K562 (cell line): Measurements from ENCODE around the gene ABCD3. TPM values are rescaled to one million over a fixed set of nuclear protein-coding genes. Genes with fewer than 3 reads are reported as not detected.

Source experiments
- ATAC-seq: fragments of 200-7000 bp; cut with Tn5 transposase; 3 replicates; pipeline ENCODE4 v1.9.1; 2020; ENCODE audit warnings: moderate library complexity
- BruUV-seq: library from RNA; stranded (reverse); fragments of 400-500 nt; replicated peaks from 2 replicates; lab custom pipeline; 2021; lab: Mats Ljungman, UMichigan
- CTCF ChIA-PET: fragments of 300-600 bp; formaldehyde crosslinking; extraction: SDS; loops from one replicate; lab custom pipeline; 2021; ENCODE audit warnings: low intra/inter-chr PET ratio; lab: Yijun Ruan, JAX
- POLR2A ChIA-PET: fragments of 300-600, 350-650 bp; sonication (Branson Sonifier 250); formaldehyde crosslinking; extraction: SDS; loops from one replicate; lab custom pipeline; 2021; ENCODE audit warnings: antibody characterized with exemption, inconsistent platforms; lab: Yijun Ruan, JAX
- DNase-seq, 4 experiments: peaks; one replicate each; pipeline versions ENCODE4 v3.0.0 to v3.0.0-alpha.2; 2011 to 2018; ENCODE audit warnings: low spot score in 3 of 4, mixed read lengths in 3 of 4; ENCODE audit errors: extremely low read depth in 1 of 4
- FAIRE-seq: peaks from 2 replicates; lab custom pipeline; 2011; peaks lifted over from hg19 to GRCh38; lab: Jason Lieb, UNC
- H2AFZ ChIP-seq: 2 replicates; pipeline ENCODE4 v1.6.0; 2011; ENCODE audit warnings: low read depth, low read length, control low read depth, inconsistent platforms
- H3K27ac ChIP-seq: fragments of 200-600 bp; 3 replicates; pipeline ENCODE4 v1.8.0; 2011; ENCODE audit warnings: low read depth, mild to moderate bottlenecking, control low read depth, inconsistent platforms, low read length, moderate library complexity, mixed read lengths; ENCODE audit errors: extremely low read depth
- H3K27me3 ChIP-seq, 2 experiments: fragments of 300-600 bp in 1 of 2; 2 replicates in 1 of 2; 3 replicates in 1 of 2; pipeline versions ENCODE4 v1.6.0 to v1.8.0; 2011; ENCODE audit warnings: inconsistent platforms in 2 of 2, low read length in 2 of 2, mild to moderate bottlenecking in 1 of 2, mixed read lengths in 1 of 2, moderate library complexity in 1 of 2; ENCODE audit not compliant: control insufficient read depth in 2 of 2, insufficient read depth in 2 of 2
- H3K36me3 ChIP-seq: fragments of 300-600 bp; 3 replicates; pipeline ENCODE4 v1.8.0; 2011; ENCODE audit warnings: mild to moderate bottlenecking, low read length, inconsistent platforms; ENCODE audit not compliant: control insufficient read depth, insufficient read depth
- H3K4me1 ChIP-seq, 2 experiments: fragments of 200-600 bp in 1 of 2; replicated peaks in 1 of 2; 2 replicates in 1 of 2; 3 replicates in 1 of 2; pipeline versions ENCODE4 v1.5.1 to v1.8.0; 2011; ENCODE audit warnings: inconsistent platforms in 2 of 2, low read length in 2 of 2, mild to moderate bottlenecking in 1 of 2, mixed read lengths in 1 of 2, moderate library complexity in 1 of 2; ENCODE audit not compliant: control insufficient read depth in 2 of 2, insufficient read depth in 2 of 2
- H3K4me2 ChIP-seq: 2 replicates; pipeline ENCODE4 v1.6.1; 2011; ENCODE audit warnings: low read length, control low read depth, inconsistent platforms, mixed read lengths; ENCODE audit not compliant: insufficient read depth
- H3K4me3 ChIP-seq: fragments of 200-600 bp; sonication (generic), shearing (Covaris generic); 2 replicates; pipeline ENCODE4 v1.5.1; 2016; ENCODE audit warnings: control low read depth, inconsistent platforms
- H3K79me2 ChIP-seq: fragments of 200-600 bp; 3 replicates; pipeline ENCODE4 v1.8.0; 2011; ENCODE audit warnings: low read length, inconsistent platforms; ENCODE audit not compliant: control insufficient read depth, insufficient read depth
- H3K9ac ChIP-seq, 2 experiments: 2 replicates each; pipeline versions ENCODE4 v1.6.0 to v1.6.1; 2011; ENCODE audit warnings: low read depth in 2 of 2, low read length in 2 of 2, control low read depth in 1 of 2, inconsistent platforms in 1 of 2, mild to moderate bottlenecking in 1 of 2, mixed read lengths in 1 of 2; ENCODE audit not compliant: insufficient read depth in 1 of 2
- H3K9me1 ChIP-seq: one replicate; pipeline ENCODE4 v1.6.0; 2011; ENCODE audit warnings: inconsistent platforms, mild to moderate bottlenecking, low read length, moderate library complexity; ENCODE audit not compliant: control insufficient read depth, insufficient read depth
- H3K9me3 ChIP-seq: replicated peaks from 2 replicates; pipeline ENCODE4 v1.5.1; 2011; ENCODE audit warnings: low read depth, low read length, inconsistent platforms; ENCODE audit not compliant: control insufficient read depth, insufficient read depth
- H4K20me1 ChIP-seq: replicated peaks from 2 replicates; pipeline ENCODE4 v1.6.1; 2011; ENCODE audit warnings: low read length, inconsistent platforms, mixed read lengths; ENCODE audit not compliant: control insufficient read depth, insufficient read depth
- ERF ChIP-seq: fragments of 450-650 bp; formaldehyde crosslinking; IDR thresholded peaks from 2 replicates; pipeline ENCODE4 v1.4.0; 2020; ENCODE audit warnings: mild to moderate bottlenecking, mixed read lengths
- ESRRA ChIP-seq: fragments of 450-650 bp; IDR thresholded peaks from 2 replicates; pipeline ENCODE4 v1.6.1; 2014; ENCODE audit warnings: low read depth, mild to moderate bottlenecking, moderate library complexity, borderline replicate concordance
- ETV1 ChIP-seq: fragments of 450-650 bp; conservative IDR thresholded peaks from 2 replicates; pipeline ENCODE4 v1.6.1; 2016; ENCODE audit warnings: missing genetic modification characterization, control low read depth, low read depth, missing compliant biosample characterization
- HINFP ChIP-seq: fragments of 450-650 bp; conservative IDR thresholded peaks from 2 replicates; pipeline ENCODE4 v1.6.1; 2016; ENCODE audit warnings: missing genetic modification characterization, low read depth, mild to moderate bottlenecking, control low read depth, missing compliant biosample characterization
- ID3 ChIP-seq, 2 experiments: fragments of 250-450 bp in 1 of 2; fragments of 450-650 bp in 1 of 2; sonication (Bioruptor Pico) in 1 of 2; IDR thresholded peaks; 2 replicates each; pipeline versions ENCODE4 v1.6.1 to v1.8.0; 2016 to 2021; ENCODE audit warnings: mild to moderate bottlenecking in 2 of 2, moderate library complexity in 2 of 2, missing compliant biosample characterization in 1 of 2, missing genetic modification characterization in 1 of 2
- KAT2B ChIP-seq: IDR thresholded peaks from one replicate; pipeline ENCODE4 v1.6.1; 2012; ENCODE audit warnings: low read depth, mild to moderate bottlenecking, control low read depth, inconsistent platforms, low read length, moderate library complexity
- MIER1 ChIP-seq: fragments of 450-650 bp; IDR thresholded peaks from 2 replicates; pipeline ENCODE4 v1.6.1; 2016; ENCODE audit warnings: antibody characterized with exemption, mild to moderate bottlenecking, low read depth
- NBN ChIP-seq: fragments of 450-650 bp; IDR thresholded peaks from 2 replicates; pipeline ENCODE4 v1.6.1; 2016; ENCODE audit warnings: low read depth, mild to moderate bottlenecking
- NR1H2 ChIP-seq: sonication (generic); formaldehyde crosslinking; IDR thresholded peaks from 2 replicates; pipeline ENCODE4 v1.4.0; 2020; ENCODE audit warnings: mild to moderate bottlenecking, missing genetic modification reagents
- RNF2 ChIP-seq: sonication (generic); IDR thresholded peaks from 2 replicates; pipeline ENCODE4 v1.6.1; 2016
- SREBF2 ChIP-seq: sonication (generic); formaldehyde crosslinking; IDR thresholded peaks from 2 replicates; pipeline ENCODE4 v1.4.0; 2020; ENCODE audit warnings: mild to moderate bottlenecking, missing genetic modification reagents
- ZKSCAN1 ChIP-seq: fragments of 150-350 bp; IDR thresholded peaks from 2 replicates; pipeline ENCODE4 v1.6.1; 2016; ENCODE audit warnings: low read depth, low read length
- ZNF239 ChIP-seq: fragments of 250-450 bp; sonication (Bioruptor Pico); IDR thresholded peaks from 2 replicates; pipeline ENCODE4 v1.4.0; 2020; ENCODE audit warnings: mild to moderate bottlenecking
- ZNF24 ChIP-seq: fragments of 450-650 bp; IDR thresholded peaks from 2 replicates; pipeline ENCODE4 v1.6.1; 2016
- WGBS: fragments of 100-300 bp; shearing (Covaris generic); methylation state at CpG from one replicate; pipeline ENCODE4 v1.1.6; 2016; ENCODE audit warnings: low coverage, mixed read lengths; ENCODE audit not compliant: insufficient coverage; ENCODE audit errors: missing lambda C conversion rate; 5-methylcytosine and 5-hydroxymethylcytosine counted together
- in situ Hi-C: fragments of 300-500 bp; cut with MboI; formaldehyde crosslinking; loops from 4 replicates; pipeline ENCODE4 v1.15.0; 2018; ENCODE audit warnings: inconsistent platforms, mixed read lengths
- intact Hi-C: fragments of 100-400 bp; cut with micrococcal nuclease; formaldehyde crosslinking; loops from 2 replicates; pipeline ENCODE4 v1.14.2; 2022
- polyA plus RNA-seq, 8 experiments: library from polyadenylated mRNA; depleted of rRNA in 4 of 8; stranded (reverse) in 5 of 8; unstranded in 3 of 8; fragments of >200 nt; fragmentation: Nextera tagmentation in 2 of 8; fragmentation: Illumina TruSeq in 1 of 8; extraction: Ambion mirVana in 2 of 8; extraction: Trizol in 1 of 8; gene quantifications; 2 replicates each; pipeline versions ENCODE4 v1.2.1 to v1.2.3, GENCODE V29; 2011 to 2014; ENCODE audit warnings: inconsistent platforms in 1 of 8, missing spikeins in 1 of 8
- total RNA-seq, 7 experiments: library from RNA; depleted of rRNA in 6 of 7; stranded (reverse); fragments of >200 nt in 6 of 7; fragmentation: Illumina TruSeq in 2 of 7; extraction: Trizol in 2 of 7; gene quantifications; 2 replicates each; pipeline versions ENCODE4 v1.2.1 to v1.2.3, GENCODE V29; 2011 to 2021; ENCODE audit warnings: low replicate concordance in 1 of 7

The ABCD3 gene
- total and polyA plus RNA-seq, 9 of the 15 experiments (the other 6 are each of a cell fraction or from before 2014, with no cell fraction given) = 11.0 to 30.7 (median 15.5) TPM

- 22% methylated on average over 2 of the region's 2 CpGs for WGBS
- CTCF ChIA-PET = no interaction called here
- intact Hi-C loops = no loop called here
Measured at GRCh38 chr1:94413311-94413710, 4.9 kb upstream of the ABCD3 start.

More at GRCh38 chr1:94413311-94413710, 4.9 kb upstream of the ABCD3 start:
- ATAC-seq (no peak), DNase-seq (no peak), FAIRE-seq (no peak)
- no peaks in the 10 kb centered on the region for H3K79me2 ChIP-seq
- H3K27me3 ChIP-seq = peaks cover 0 to 2% of the 10 kb centered on the region in 2 experiments; a peak in 1 of 5 replicates
- H3K4me3 ChIP-seq = no peak overlapping the region
- H4K20me1 ChIP-seq = no peaks in the 10 kb centered on the region
- in situ Hi-C loops = no loop called here
- TF ChIP-seq SREBF2 (CRISPR knock-in tag) (no peak), MIER1 (no peak), ZKSCAN1 (no peak), NR1H2 (CRISPR knock-in tag) (no peak), RNF2 (no peak), HINFP (tag) (no peak), ZNF239 (no peak), ERF (CRISPR knock-in tag) (no peak), ETV1 (no peak), NBN (no peak), KAT2B (no peak), ID3 (CRISPR knock-in tag; IDR thresholded peaks at IDR 0.05) (no peak), ID3 (tag; IDR thresholded peaks at IDR 0.05) (no peak), ESRRA (no peak), ZNF24 (no peak)
- H3K9me1 ChIP-seq = no peaks in the 10 kb centered on the region
- no peaks in the 10 kb centered on the region for H3K36me3 ChIP-seq
- POLR2A ChIA-PET = no interaction called here
- no peak overlapping the region for H3K27ac ChIP-seq
- H3K9me3 ChIP-seq = no peaks in the 10 kb centered on the region
- H2AFZ ChIP-seq = no peak overlapping the region
- H3K9ac ChIP-seq = no peak overlapping the region
- H3K4me1 ChIP-seq = peaks cover under 1 to 8% of the 10 kb centered on the region in 2 experiments; a peak in 3 of 5 replicates
- H3K4me2 ChIP-seq = no peak overlapping the region
- no TSS peak for BruUV-seq
